GM12878 (cell line): ENCODE results near the gene UBE2E1. TPM values are rescaled to one million over a fixed set of nuclear protein-coding genes. Genes with fewer than 3 reads are reported as not detected.

ENCODE experiments used
- ATAC-seq: fragments of 200-7000 bp; cut with Tn5 transposase; 3 replicates; pipeline ENCODE4 v1.9.1; 2020; ENCODE audit warnings: mild to moderate bottlenecking, moderate library complexity
- BruUV-seq: library from RNA; stranded (reverse); fragments of 400-500 nt; replicated peaks from 2 replicates; lab custom pipeline; 2021; lab: Mats Ljungman, UMichigan
- CTCF ChIA-PET: fragments of 300-600 bp; sonication (Branson Sonifier 250); formaldehyde crosslinking; extraction: SDS; loops from one replicate; lab custom pipeline; 2021; ENCODE audit warnings: inconsistent platforms; lab: Yijun Ruan, JAX
- POLR2A ChIA-PET: fragments of 350-600 bp; formaldehyde crosslinking; extraction: SDS; loops from one replicate; lab custom pipeline; 2021; ENCODE audit warnings: inconsistent platforms; lab: Charles Lee
- RAD21 ChIA-PET: fragments of 300-600 bp; sonication (Branson Sonifier 250); formaldehyde crosslinking; loops from one replicate; lab custom pipeline; 2023; ENCODE audit warnings: antibody characterized with exemption; ENCODE audit not compliant: unreplicated experiment; lab: Charles Lee
- SMC1A ChIA-PET: fragments of 300-600 bp; sonication (Branson Sonifier 250); formaldehyde crosslinking; loops from one replicate; lab custom pipeline; 2023; ENCODE audit not compliant: unreplicated experiment, uncharacterized antibody; lab: Charles Lee
- DNase-seq: peaks from one replicate; pipeline ENCODE4 v3.0.0-alpha.2; 2011; ENCODE audit warnings: low read depth, low spot score
- FAIRE-seq: peaks from 3 replicates; lab custom pipeline; 2011; peaks lifted over from hg19 to GRCh38; lab: Jason Lieb, UNC
- H2AFZ ChIP-seq: 2 replicates; pipeline ENCODE4 v1.6.0; 2011; ENCODE audit warnings: low read depth, low read length, control low read depth; ENCODE audit not compliant: control insufficient read depth
- H3K27ac ChIP-seq: 2 replicates; pipeline ENCODE4 v1.5.1; 2011; ENCODE audit warnings: control low read depth; ENCODE audit not compliant: control insufficient read depth, insufficient read depth
- H3K27me3 ChIP-seq, 2 experiments: replicated peaks in 1 of 2; 2 replicates each; pipeline versions ENCODE4 v1.6.0 to v1.6.1; 2011; ENCODE audit warnings: low read length in 1 of 2; ENCODE audit not compliant: control insufficient read depth in 2 of 2, insufficient read depth in 2 of 2
- H3K36me3 ChIP-seq, 2 experiments: 2 replicates each; pipeline ENCODE4 v1.5.1; 2011; ENCODE audit warnings: low read length in 1 of 2; ENCODE audit not compliant: control insufficient read depth in 2 of 2, insufficient read depth in 2 of 2
- H3K4me1 ChIP-seq: 2 replicates; pipeline ENCODE4 v1.6.1; 2011; ENCODE audit warnings: mild to moderate bottlenecking, low read length, moderate library complexity, mixed read lengths; ENCODE audit not compliant: control insufficient read depth, insufficient read depth
- H3K4me2 ChIP-seq: 2 replicates; pipeline ENCODE4 v1.6.0; 2011; ENCODE audit warnings: control low read depth; ENCODE audit not compliant: control insufficient read depth, insufficient read depth
- H3K4me3 ChIP-seq: fragments of 200-600 bp; sonication (generic); 2 replicates; pipeline ENCODE4 v1.5.1; 2016
- H3K79me2 ChIP-seq: 2 replicates; pipeline ENCODE4 v1.6.0; 2011; ENCODE audit warnings: low read length; ENCODE audit not compliant: control insufficient read depth, insufficient read depth
- H3K9ac ChIP-seq: 2 replicates; pipeline ENCODE4 v1.8.0; 2011; ENCODE audit warnings: low read length, control low read depth, mixed read lengths; ENCODE audit not compliant: control insufficient read depth, insufficient read depth
- H3K9me3 ChIP-seq: replicated peaks from 3 replicates; pipeline ENCODE4 v1.5.1; 2011; ENCODE audit warnings: mild to moderate bottlenecking, low read length; ENCODE audit not compliant: control insufficient read depth, insufficient read depth
- H4K20me1 ChIP-seq: 2 replicates; pipeline ENCODE4 v1.6.0; 2011; ENCODE audit not compliant: control insufficient read depth, insufficient read depth
- ASH2L ChIP-seq: fragments of 300-600, 200-600 bp; sonication (generic); IDR thresholded peaks from 2 replicates; pipeline ENCODE4 v1.6.1; 2017; ENCODE audit warnings: low read depth, mild to moderate bottlenecking, borderline replicate concordance
- CHD1 ChIP-seq: IDR thresholded peaks from 2 replicates; pipeline ENCODE4 v1.6.1; 2012; ENCODE audit warnings: low read depth, low read length, improper control_type of control experiment
- CREM ChIP-seq: IDR thresholded peaks from 2 replicates; pipeline ENCODE4 v1.6.1; 2014; ENCODE audit warnings: antibody characterized with exemption, low read depth
- RAD21 ChIP-seq: IDR thresholded peaks from 2 replicates; pipeline ENCODE4 v1.6.1; 2011; ENCODE audit warnings: mild to moderate bottlenecking, low read depth, low read length, moderate library complexity; ENCODE audit not compliant: insufficient read depth
- SMC3 ChIP-seq: IDR thresholded peaks from 2 replicates; pipeline ENCODE4 v1.6.1; 2011; ENCODE audit warnings: low read length, improper control_type of control experiment, borderline replicate concordance
- TCF7 ChIP-seq: IDR thresholded peaks from 2 replicates; pipeline ENCODE4 v1.6.1; 2014; ENCODE audit warnings: antibody characterized with exemption, borderline replicate concordance
- whole genome bisulfite sequencing: methylation state at CpG from one replicate; pipeline ENCODE4 v1.1.6; 2016; ENCODE audit warnings: low lambda C conversion rate; ENCODE audit not compliant: insufficient replicate concordance, insufficient coverage; ENCODE audit errors: missing lambda C conversion rate; 5-methylcytosine and 5-hydroxymethylcytosine counted together
- in situ Hi-C: fragments of 300-500 bp; cut with MboI; formaldehyde crosslinking; loops from 9 replicates; pipeline ENCODE4 v1.14.3; 2018; ENCODE audit warnings: mixed read lengths
- intact Hi-C: fragments of 100-400 bp; cut with micrococcal nuclease; formaldehyde crosslinking; loops from one replicate; pipeline ENCODE4 v1.14.2; 2022; ENCODE audit not compliant: unreplicated experiment
- polyA plus RNA-seq, 11 experiments: library from polyadenylated mRNA; depleted of rRNA in 4 of 11; unstranded in 6 of 11; stranded (reverse) in 5 of 11; fragments of >200 nt; fragmentation: Nextera tagmentation in 4 of 11; fragmentation: Illumina TruSeq in 1 of 11; extraction: Ambion mirVana in 4 of 11; extraction: Trizol in 1 of 11; gene quantifications; 1 replicate in 1 of 11; 2 replicates in 10 of 11; pipeline versions ENCODE4 v1.2.1 to v1.2.3, GENCODE V29; 2011 to 2016; ENCODE audit warnings: inconsistent platforms in 2 of 11, missing spikeins in 2 of 11, low read depth in 1 of 11
- total RNA-seq, 4 experiments: library from RNA; depleted of rRNA in 3 of 4; stranded (reverse); fragments of >200 nt in 3 of 4; fragmentation: Illumina TruSeq in 1 of 4; extraction: Trizol in 1 of 4; gene quantifications; 2 replicates each; pipeline versions ENCODE4 v1.2.1 to v1.2.3, GENCODE V29; 2013 to 2021
- TF ChIP-seq, protein P1 (sequence below), 3 experiments: IDR thresholded peaks in 2 of 3; conservative IDR thresholded peaks in 1 of 3; 2 replicates each; pipeline ENCODE4 v1.5.1; 2011; ENCODE audit warnings: low read depth in 3 of 3, low read length in 3 of 3, mild to moderate bottlenecking in 3 of 3, control low read depth in 2 of 3, moderate library complexity in 2 of 3, inconsistent platforms in 1 of 3, mixed read lengths in 1 of 3; ENCODE audit not compliant: control insufficient read depth in 2 of 3, insufficient read depth in 1 of 3; ENCODE audit errors: extremely low read depth in 1 of 3

Gene UBE2E1
- total and polyA plus RNA-seq, 10 of the 15 experiments (the other 5 are each of a cell fraction or from before 2014, with no cell fraction given) = 18.7 to 425 (median 147) TPM

DNA sequence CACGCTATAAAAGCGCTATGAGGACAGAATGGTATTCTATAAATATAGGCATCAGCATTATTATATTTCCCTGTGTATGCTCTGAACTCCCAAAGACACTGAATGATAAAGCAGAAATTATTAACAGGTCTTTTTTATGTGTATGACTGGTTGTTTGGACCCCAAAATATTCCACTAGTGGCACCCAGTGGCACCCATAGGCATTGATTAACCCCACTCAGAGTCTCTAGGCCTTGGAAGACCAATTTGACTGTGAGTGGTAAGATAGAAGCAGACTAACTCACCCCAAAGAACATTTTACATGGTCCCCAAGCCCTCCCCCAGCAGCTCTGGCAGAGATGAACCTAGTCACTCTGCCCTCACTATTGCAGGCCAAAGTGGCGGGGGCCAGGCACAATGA is 45.4 kb upstream of the UBE2E1 start:
- intact Hi-C loops (loop anchor here (2.0 to 5.0 kb wide), 6 partner anchors 50 to 600 kb away; partner anchors contain the start of genes NR1D2 and UBE2E2), in situ Hi-C loops (no loop called here)
- DNase-seq (no peak), FAIRE-seq (no peak), ATAC-seq (peak; percentile 32)
- ChIA-PET SMC1A (interaction anchor here (0.6 to 5.3 kb wide), 31 partner anchors 8 to 817 kb away, joined by 3 to 36 read pairs (median 4); no protein-coding TSS in a partner anchor), RAD21 (interaction anchor here (0.6 to 4.7 kb wide), 26 partner anchors 16 to 792 kb away, joined by 3 to 26 read pairs (median 5); partner anchors contain the start of genes NKIRAS1 and RPL15), CTCF (interaction anchor here (0.8 to 3.3 kb wide), 19 partner anchors 18 to 838 kb away, joined by 3 to 17 read pairs (median 4); no protein-coding TSS in a partner anchor), POLR2A (interaction anchor here (0.5 to 1.5 kb wide), 3 partner anchors 38 to 71 kb away, joined by 3 to 7 read pairs (median 5); no protein-coding TSS in a partner anchor)
- no peaks in the 10 kb centered on the region for H4K20me1 ChIP-seq
- peak overlapping the region; percentile 10; the same call in 1 of the 2 replicates for H3K9ac ChIP-seq
- no peaks in the 10 kb centered on the region for H3K36me3 ChIP-seq
- peak overlapping the region; percentile 39; the same call in 1 of the 2 replicates for H3K27ac ChIP-seq
- no peaks in the 10 kb centered on the region for H3K9me3 ChIP-seq
- TF ChIP-seq RAD21 = peak; percentile 66
- TF ChIP-seq TCF7 = no peak
- TF ChIP-seq ASH2L = no peak
- no peak for TF ChIP-seq CREM
- TF ChIP-seq SMC3 = peak; percentile 23; the same call in 1 of the 2 replicates
- TF ChIP-seq, protein P1, sequence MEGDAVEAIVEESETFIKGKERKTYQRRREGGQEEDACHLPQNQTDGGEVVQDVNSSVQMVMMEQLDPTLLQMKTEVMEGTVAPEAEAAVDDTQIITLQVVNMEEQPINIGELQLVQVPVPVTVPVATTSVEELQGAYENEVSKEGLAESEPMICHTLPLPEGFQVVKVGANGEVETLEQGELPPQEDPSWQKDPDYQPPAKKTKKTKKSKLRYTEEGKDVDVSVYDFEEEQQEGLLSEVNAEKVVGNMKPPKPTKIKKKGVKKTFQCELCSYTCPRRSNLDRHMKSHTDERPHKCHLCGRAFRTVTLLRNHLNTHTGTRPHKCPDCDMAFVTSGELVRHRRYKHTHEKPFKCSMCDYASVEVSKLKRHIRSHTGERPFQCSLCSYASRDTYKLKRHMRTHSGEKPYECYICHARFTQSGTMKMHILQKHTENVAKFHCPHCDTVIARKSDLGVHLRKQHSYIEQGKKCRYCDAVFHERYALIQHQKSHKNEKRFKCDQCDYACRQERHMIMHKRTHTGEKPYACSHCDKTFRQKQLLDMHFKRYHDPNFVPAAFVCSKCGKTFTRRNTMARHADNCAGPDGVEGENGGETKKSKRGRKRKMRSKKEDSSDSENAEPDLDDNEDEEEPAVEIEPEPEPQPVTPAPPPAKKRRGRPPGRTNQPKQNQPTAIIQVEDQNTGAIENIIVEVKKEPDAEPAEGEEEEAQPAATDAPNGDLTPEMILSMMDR (IDR thresholded peaks at IDR 0.05 in 2 of 3, conservative IDR thresholded peaks at IDR 0.05 in 1 of 3; ENCODE audit: control insufficient read depth in 2 of 3, extremely low read depth in 1 of 3, insufficient read depth in 1 of 3, low read depth in 3 of 3, low read length in 3 of 3) = peak in 2 of 3 experiments; percentile 26 to 38; a peak in 4 of 6 replicates
- TF ChIP-seq CHD1 = 0 out of 2 replicates have a peak, but pooled peaks have one; percentile 11
- H3K4me2 ChIP-seq = peak overlapping the region; percentile 70
- H3K4me1 ChIP-seq = peaks cover 37% of the 10 kb centered on the region
- H3K27me3 ChIP-seq = no peaks in the 10 kb centered on the region
- 97% methylated on average over 3 of the region's 3 CpGs for WGBS
- no peaks in the 10 kb centered on the region for H3K79me2 ChIP-seq
- H3K4me3 ChIP-seq = no peak overlapping the region
- BruUV-seq = no TSS peak
- H2AFZ ChIP-seq = peak overlapping the region; percentile 61
